Trophoblast cell (in vitro differentiated cells and primary cell): ENCODE results near the gene RSPH3.

Experiments used
- DNase-seq, 2 donors: peaks; one replicate each; pipeline ENCODE4 v3.0.0-alpha.2; 2016
- H2AFZ ChIP-seq: 2 replicates; pipeline ENCODE4 v1.6.1; 2013; ENCODE audit warnings: low read length, moderate library complexity, mild to moderate bottlenecking; ENCODE audit not compliant: insufficient read depth, poor library complexity
- H2AK5ac ChIP-seq: 2 replicates; pipeline ENCODE4 v1.6.1; 2013; ENCODE audit warnings: mild to moderate bottlenecking, low read length
- H2BK120ac ChIP-seq: 2 replicates; pipeline ENCODE4 v1.6.1; 2013; ENCODE audit warnings: low read length, mild to moderate bottlenecking, moderate library complexity; ENCODE audit not compliant: insufficient read depth, poor library complexity
- H2BK12ac ChIP-seq: 2 replicates; pipeline ENCODE4 v1.6.1; 2013; ENCODE audit warnings: mild to moderate bottlenecking, low read length, moderate library complexity
- H2BK5ac ChIP-seq: 2 replicates; pipeline ENCODE4 v1.6.1; 2013; ENCODE audit warnings: low read length, low read depth, moderate library complexity, mild to moderate bottlenecking; ENCODE audit not compliant: poor library complexity
- H3K14ac ChIP-seq: 2 replicates; pipeline ENCODE4 v1.6.1; 2013; ENCODE audit warnings: mild to moderate bottlenecking, low read length
- H3K18ac ChIP-seq: 2 replicates; pipeline ENCODE4 v1.6.1; 2013; ENCODE audit warnings: mild to moderate bottlenecking, low read length
- H3K23ac ChIP-seq: 2 replicates; pipeline ENCODE4 v1.6.1; 2013; ENCODE audit warnings: low read length
- H3K27ac ChIP-seq: 2 replicates; pipeline ENCODE4 v1.5.1; 2013; ENCODE audit warnings: low read depth, mild to moderate bottlenecking, inconsistent platforms, low read length, moderate library complexity
- H3K27me3 ChIP-seq: 2 replicates; pipeline ENCODE4 v1.6.1; 2013; ENCODE audit warnings: inconsistent platforms, mild to moderate bottlenecking, low read length, moderate library complexity; ENCODE audit not compliant: insufficient read depth
- H3K36me3 ChIP-seq, 2 experiments: 1 replicate in 1 of 2; 2 replicates in 1 of 2; pipeline ENCODE4 v1.6.1; 2013; ENCODE audit warnings: low read length in 2 of 2, mild to moderate bottlenecking in 2 of 2, moderate library complexity in 1 of 2; ENCODE audit not compliant: insufficient read depth in 2 of 2, control insufficient read depth in 1 of 2
- H3K4ac ChIP-seq: 2 replicates; pipeline ENCODE4 v1.6.1; 2013; ENCODE audit warnings: low read depth, mild to moderate bottlenecking, low read length, moderate library complexity
- H3K4me1 ChIP-seq, 2 experiments: 1 replicate in 1 of 2; 2 replicates in 1 of 2; pipeline ENCODE4 v1.6.1; 2013; ENCODE audit warnings: low read length in 2 of 2, mild to moderate bottlenecking in 2 of 2, moderate library complexity in 1 of 2; ENCODE audit not compliant: insufficient read depth in 2 of 2, control insufficient read depth in 1 of 2
- H3K4me2 ChIP-seq: 2 replicates; pipeline ENCODE4 v1.6.1; 2013; ENCODE audit warnings: inconsistent platforms, mild to moderate bottlenecking, low read length, moderate library complexity
- H3K4me3 ChIP-seq: 2 replicates; pipeline ENCODE4 v1.5.1; 2013; ENCODE audit warnings: mild to moderate bottlenecking, low read depth, low read length, inconsistent platforms
- H3K79me1 ChIP-seq: one replicate; pipeline ENCODE4 v1.6.1; 2013; ENCODE audit warnings: low read length
- H3K79me2 ChIP-seq: 2 replicates; pipeline ENCODE4 v1.6.1; 2013; ENCODE audit warnings: low read length, mild to moderate bottlenecking; ENCODE audit not compliant: control insufficient read depth, insufficient read depth, poor library complexity
- H3K9ac ChIP-seq: 2 replicates; pipeline ENCODE4 v1.6.1; 2013; ENCODE audit warnings: mild to moderate bottlenecking, low read length
- H3K9me3 ChIP-seq: 2 replicates; pipeline ENCODE4 v1.6.1; 2013; ENCODE audit warnings: low read depth, mild to moderate bottlenecking, control low read depth, inconsistent platforms, low read length; ENCODE audit not compliant: insufficient read depth
- H4K12ac ChIP-seq: 2 replicates; pipeline ENCODE4 v1.6.1; 2013; ENCODE audit warnings: low read depth, mild to moderate bottlenecking, low read length, moderate library complexity
- H4K8ac ChIP-seq: 2 replicates; pipeline ENCODE4 v1.6.1; 2013; ENCODE audit warnings: low read depth, mild to moderate bottlenecking, low read length, moderate library complexity
- H4K91ac ChIP-seq: one replicate; pipeline ENCODE4 v1.6.1; 2013; ENCODE audit warnings: low read depth, mild to moderate bottlenecking, low read length, moderate library complexity
- WGBS: extraction: QIAGEN DNeasy Blood & Tissue Kit; methylation state at CpG from one replicate; pipeline ENCODE4 v1.1.7; 2013; ENCODE audit warnings: missing lambda C conversion rate; ENCODE audit not compliant: insufficient read length, insufficient coverage; ENCODE audit errors: extremely low coverage; 5-methylcytosine and 5-hydroxymethylcytosine counted together

The RSPH3 gene

DNA sequence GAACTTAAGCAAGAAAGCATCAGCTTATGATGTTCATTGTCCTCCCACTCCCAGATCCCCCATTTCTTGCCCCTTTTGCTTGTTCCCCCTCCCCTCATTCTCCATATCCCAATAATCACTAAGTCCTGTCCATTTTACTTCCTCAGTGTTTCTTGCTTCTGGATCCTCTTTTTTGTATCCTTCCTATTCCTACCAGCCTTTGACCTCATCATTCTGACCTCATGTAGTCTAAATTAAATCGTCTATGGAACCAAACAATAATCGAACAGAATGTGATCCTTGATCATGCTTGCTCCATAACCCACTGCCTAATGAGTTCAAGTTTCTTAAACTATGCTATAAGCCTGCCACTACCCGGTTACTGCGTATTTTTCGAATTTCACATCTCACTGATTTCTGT lies 5.4 kb upstream of the RSPH3 start:
- Histone ChIP-seq H2AFZ (no peak overlapping the region), H4K12ac (no peak overlapping the region), H3K9me3 (no peaks in the 10 kb centered on the region), H3K36me3 (no peaks in the 10 kb centered on the region), H4K8ac (no peak overlapping the region), H2AK5ac (no peak overlapping the region), H2BK120ac (no peak overlapping the region), H3K4me1 (peaks cover 2 to 3% of the 10 kb centered on the region in 2 experiments), H3K18ac (no peak overlapping the region), H3K79me1 (no peaks in the 10 kb centered on the region), H3K4me3 (no peak overlapping the region), H2BK5ac (no peak overlapping the region), H3K27me3 (no peaks in the 10 kb centered on the region), H3K4ac (no peak overlapping the region), H3K14ac (no peak overlapping the region), H3K4me2 (no peak overlapping the region), H3K23ac (no peak overlapping the region), H3K27ac (no peak overlapping the region), H3K79me2 (no peaks in the 10 kb centered on the region), H3K9ac (no peak overlapping the region), H2BK12ac (no peak overlapping the region), H4K91ac (no peak overlapping the region)
- WGBS = no CpG with 5 or more reads among the region's 5 CpGs
- DNase-seq = no peak

- 100% methylated on average over 1 of the region's 3 CpGs for whole genome bisulfite sequencing
- H3K4me1 ChIP-seq = peaks cover 2 to 3% of the 10 kb centered on the region in 2 experiments
- no peak overlapping the region for H2AK5ac ChIP-seq
- H3K9me3 ChIP-seq = no peaks in the 10 kb centered on the region
- no peak overlapping the region for H2BK12ac ChIP-seq
- DNase-seq = no peak
- no peak overlapping the region for H3K14ac ChIP-seq
- no peak overlapping the region for H3K9ac ChIP-seq
- H2BK5ac ChIP-seq = no peak overlapping the region
- H3K4me3 ChIP-seq = no peak overlapping the region
- peaks cover 5% of the 10 kb centered on the region for H3K79me1 ChIP-seq
- no peak overlapping the region for H3K18ac ChIP-seq
- no peak overlapping the region for H4K8ac ChIP-seq
- no peaks in the 10 kb centered on the region for H3K36me3 ChIP-seq
- H3K23ac ChIP-seq = no peak overlapping the region
- H3K4me2 ChIP-seq = no peak overlapping the region
- H3K4ac ChIP-seq = no peak overlapping the region
- H3K79me2 ChIP-seq = peaks cover 2% of the 10 kb centered on the region
- H2BK120ac ChIP-seq = no peak overlapping the region
- H4K12ac ChIP-seq = no peak overlapping the region
- no peaks in the 10 kb centered on the region for H3K27me3 ChIP-seq
- H4K91ac ChIP-seq = no peak overlapping the region
- no peak overlapping the region for H3K27ac ChIP-seq
- H2AFZ ChIP-seq = no peak overlapping the region
Observed at GRCh38 chr6:159004592-159004991, 4.6 kb upstream of the RSPH3 start.

DNA sequence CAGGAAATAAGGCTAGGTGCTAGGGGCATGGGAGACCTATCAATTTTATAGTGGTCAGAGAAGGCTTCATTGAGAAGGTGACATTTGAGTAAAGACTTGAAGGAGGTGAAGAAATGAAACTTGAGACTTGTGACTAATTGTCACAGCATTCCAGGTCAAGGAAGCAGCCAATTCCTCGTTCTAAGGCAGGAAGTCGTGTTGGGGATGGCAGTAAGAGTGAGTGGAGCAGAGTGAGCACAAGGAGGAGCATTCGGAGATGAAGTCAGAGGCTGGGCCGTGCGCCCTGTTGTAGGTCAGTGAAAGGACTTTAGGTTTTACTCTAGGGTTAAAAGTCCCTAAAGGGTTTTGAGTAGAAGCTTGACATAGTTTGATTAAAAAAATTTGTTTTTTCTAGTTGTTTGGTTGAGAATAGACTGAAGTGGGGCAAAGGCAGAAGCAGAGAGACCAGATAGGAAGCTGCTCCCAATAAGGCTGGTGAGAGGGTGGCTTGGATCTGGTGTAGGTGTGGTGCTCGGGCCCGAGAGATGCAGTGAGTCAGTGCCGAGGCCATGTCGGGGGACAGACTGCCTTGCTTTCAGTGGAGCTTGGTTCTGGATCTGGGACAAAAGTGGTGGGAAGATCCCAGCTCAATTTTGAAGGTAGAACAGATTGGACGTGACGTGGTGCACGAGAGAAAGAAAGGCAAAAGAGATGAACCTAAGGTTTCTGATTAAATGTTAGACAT lies 2.6 kb upstream of the RSPH3 start:
- no peaks in the 10 kb centered on the region for H3K36me3 ChIP-seq
- no peaks in the 10 kb centered on the region for H3K9me3 ChIP-seq
- peak overlapping the region; percentile 66 for H4K8ac ChIP-seq
- H3K4me3 ChIP-seq = no peak overlapping the region
- H2BK12ac ChIP-seq = peak overlapping the region; percentile 79
- no peak overlapping the region for H2AFZ ChIP-seq
- H3K18ac ChIP-seq = no peak overlapping the region
- peak overlapping the region; percentile 28 for H4K12ac ChIP-seq
- peak overlapping the region; percentile 91 for H2AK5ac ChIP-seq
- H2BK120ac ChIP-seq = no peak overlapping the region
- H3K14ac ChIP-seq = no peak overlapping the region
- peaks cover 5% of the 10 kb centered on the region for H3K79me2 ChIP-seq
- peaks cover 8% of the 10 kb centered on the region for H3K79me1 ChIP-seq
- WGBS = no CpG with 5 or more reads among the region's 12 CpGs
- no peak overlapping the region for H3K4ac ChIP-seq
- no peak overlapping the region for H3K4me2 ChIP-seq
- peaks cover 5 to 6% of the 10 kb centered on the region in 2 experiments for H3K4me1 ChIP-seq
- no peaks in the 10 kb centered on the region for H3K27me3 ChIP-seq
- H2BK5ac ChIP-seq = no peak overlapping the region
- H4K91ac ChIP-seq = no peak overlapping the region
- H3K9ac ChIP-seq = no peak overlapping the region
- no peak overlapping the region for H3K27ac ChIP-seq
- H3K23ac ChIP-seq = no peak overlapping the region
- DNase-seq = peak; percentile 24 to 65

DNA sequence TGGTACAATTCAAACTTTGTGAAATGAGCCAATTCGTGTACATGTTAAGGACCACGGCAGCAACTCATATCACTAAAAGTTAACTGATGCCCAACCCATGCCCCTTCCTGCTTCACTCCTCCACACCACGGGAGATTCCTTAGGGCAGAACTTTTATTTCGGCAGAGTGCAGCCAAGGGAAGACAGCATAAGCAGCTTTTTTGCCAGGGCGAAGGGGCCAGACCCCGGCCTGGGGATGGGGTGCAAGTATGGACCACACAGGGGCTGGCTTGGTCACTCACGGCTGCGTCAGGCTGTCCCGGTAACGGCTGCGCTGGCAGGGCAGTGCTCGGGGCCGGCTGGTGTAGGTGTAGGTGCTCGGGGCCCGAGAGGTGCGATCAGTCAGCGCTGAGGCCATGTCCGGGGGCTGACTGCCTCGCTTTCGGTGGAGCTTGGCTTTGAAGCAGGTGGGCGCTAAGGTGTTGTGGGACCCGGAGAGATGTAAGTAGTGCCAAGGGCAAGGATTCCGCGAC lies 792 bp downstream of the RSPH3 start:
- H3K27ac ChIP-seq = no peak overlapping the region
- peak overlapping the region; percentile 8 for H3K9ac ChIP-seq
- H3K4me1 ChIP-seq = peaks cover 6 to 7% of the 10 kb centered on the region in 2 experiments
- WGBS = no CpG with 5 or more reads among the region's 24 CpGs
- H3K79me2 ChIP-seq = peaks cover 5% of the 10 kb centered on the region
- H3K9me3 ChIP-seq = no peaks in the 10 kb centered on the region
- H4K8ac ChIP-seq = peak overlapping the region; percentile 55
- peak overlapping the region; percentile 43 for H3K14ac ChIP-seq
- peaks cover 8% of the 10 kb centered on the region for H3K79me1 ChIP-seq
- H2AFZ ChIP-seq = peak overlapping the region; percentile 47
- H4K12ac ChIP-seq = peak overlapping the region; percentile 44
- H2BK5ac ChIP-seq = peak overlapping the region; percentile 7
- peak overlapping the region; percentile 65 for H3K4me2 ChIP-seq
- peak overlapping the region; percentile 94 for H3K4me3 ChIP-seq
- H3K18ac ChIP-seq = peak overlapping the region; percentile 40
- no peak overlapping the region for H3K23ac ChIP-seq
- no peak overlapping the region for H2AK5ac ChIP-seq
- H3K36me3 ChIP-seq = peaks cover 0 to 2% of the 10 kb centered on the region in 2 experiments
- no peak for DNase-seq
- no peak overlapping the region for H4K91ac ChIP-seq
- H2BK120ac ChIP-seq = no peak overlapping the region
- peak overlapping the region; percentile 38 for H3K4ac ChIP-seq
- no peaks in the 10 kb centered on the region for H3K27me3 ChIP-seq
- H2BK12ac ChIP-seq = no peak overlapping the region
